Natural killer cell (primary cell): ENCODE measurements around the gene ZNF408. TPM values are rescaled to one million over a fixed set of nuclear protein-coding genes. Genes with fewer than 3 reads are reported as not detected.

Source experiments
- ATAC-seq, 3 donors: fragments of 150-1000 bp in 2 of 3; fragments of 200-7000 bp in 1 of 3; cut with Tn5 transposase; 1 replicate in 1 of 3; 2 replicates in 2 of 3; pipeline ENCODE4 v1.10.0; 2021; ENCODE audit warnings: mild to moderate bottlenecking in 2 of 3, moderate library complexity in 2 of 3
- DNase-seq, 2 donors: peaks; one replicate each; pipeline versions ENCODE4 v3.0.0 to v3.0.0-alpha.2; 2013 to 2021; ENCODE audit warnings: mixed read lengths in 1 of 2
- H3K27ac ChIP-seq: one replicate; pipeline ENCODE4 v1.5.1; 2013; ENCODE audit warnings: mild to moderate bottlenecking, low read length
- H3K27me3 ChIP-seq: one replicate; pipeline ENCODE4 v1.6.1; 2013; ENCODE audit warnings: low read length; ENCODE audit not compliant: control insufficient read depth, insufficient read depth
- H3K36me3 ChIP-seq: one replicate; pipeline ENCODE4 v1.6.1; 2013; ENCODE audit warnings: low read length; ENCODE audit not compliant: control insufficient read depth, insufficient read depth
- H3K4me1 ChIP-seq: one replicate; pipeline ENCODE4 v1.6.1; 2013; ENCODE audit warnings: low read length; ENCODE audit not compliant: control insufficient read depth, insufficient read depth
- H3K4me3 ChIP-seq: one replicate; pipeline ENCODE4 v1.5.1; 2013; ENCODE audit warnings: low read length
- H3K9me3 ChIP-seq: one replicate; pipeline ENCODE4 v1.6.1; 2013; ENCODE audit warnings: low read length; ENCODE audit not compliant: control insufficient read depth, insufficient read depth
- H3K27ac Mint-ChIP-seq, 2 donors: one replicate each; pipeline ENCODE4 v1.8.0; 2022; ENCODE audit warnings: mild to moderate bottlenecking in 2 of 2, mixed read lengths in 2 of 2, moderate library complexity in 1 of 2
- H3K27me3 Mint-ChIP-seq, 2 donors: one replicate each; pipeline ENCODE4 v1.8.0; 2022; ENCODE audit warnings: low read depth in 2 of 2, mixed read lengths in 2 of 2
- H3K36me3 Mint-ChIP-seq: one replicate; pipeline ENCODE4 v1.8.0; 2022; ENCODE audit warnings: mixed read lengths
- H3K4me1 Mint-ChIP-seq, 2 donors: one replicate each; pipeline ENCODE4 v1.8.0; 2022; ENCODE audit warnings: mixed read lengths in 2 of 2
- H3K4me3 Mint-ChIP-seq: one replicate; pipeline ENCODE4 v1.8.0; 2022; ENCODE audit warnings: mild to moderate bottlenecking, moderate library complexity, mixed read lengths
- H3K9me3 Mint-ChIP-seq, 2 donors: one replicate each; pipeline ENCODE4 v1.8.0; 2022; ENCODE audit warnings: mixed read lengths in 2 of 2
- WGBS: methylation state at CpG from one replicate; pipeline ENCODE4 v1.1.7; 2013; ENCODE audit warnings: missing lambda C conversion rate; ENCODE audit not compliant: insufficient coverage; 5-methylcytosine and 5-hydroxymethylcytosine counted together
- intact Hi-C: fragments of 100-400 bp; cut with micrococcal nuclease; formaldehyde crosslinking; loops from one replicate; pipeline ENCODE4 v1.14.2; 2022
- total RNA-seq, 4 donors: library from RNA; stranded (reverse); fragments of 120-200 nt in 1 of 4; gene quantifications; one replicate each; pipeline versions ENCODE4 v1.2.3 to v1.2.4, GENCODE V29; 2013 to 2022
- TF ChIP-seq, protein P1 (sequence below): fragments of 200-600 bp; IDR thresholded peaks from one replicate; pipeline ENCODE4 v1.8.0; 2022; ENCODE audit warnings: antibody characterized with exemption

ZNF408 gene
- total RNA-seq, 3 donors from 2014 or later (not counting 1 experiment from before 2014, with no cell fraction given): 9.1 to 19.0 (median 9.6) TPM

GRCh38 chr11:46697723-46698122 lies 3.1 kb upstream of the ZNF408 start:
- Mint-ChIP-seq H3K27ac (peak overlapping the region; percentile 40 to 74), H3K9me3 (no peaks in the 10 kb centered on the region), H3K4me1 (peaks cover 41 to 62% of the 10 kb centered on the region in 2 donors), H3K4me3 (peak overlapping the region; percentile 56), H3K36me3 (no peaks in the 10 kb centered on the region), H3K27me3 (no peaks in the 10 kb centered on the region)
- Histone ChIP-seq H3K27me3 (no peaks in the 10 kb centered on the region), H3K9me3 (no peaks in the 10 kb centered on the region), H3K36me3 (peaks cover 37% of the 10 kb centered on the region), H3K4me3 (no peak overlapping the region), H3K27ac (no peak overlapping the region), H3K4me1 (peaks cover 56% of the 10 kb centered on the region)
- DNase-seq (no peak), ATAC-seq (no peak)
- TF ChIP-seq, protein P1, sequence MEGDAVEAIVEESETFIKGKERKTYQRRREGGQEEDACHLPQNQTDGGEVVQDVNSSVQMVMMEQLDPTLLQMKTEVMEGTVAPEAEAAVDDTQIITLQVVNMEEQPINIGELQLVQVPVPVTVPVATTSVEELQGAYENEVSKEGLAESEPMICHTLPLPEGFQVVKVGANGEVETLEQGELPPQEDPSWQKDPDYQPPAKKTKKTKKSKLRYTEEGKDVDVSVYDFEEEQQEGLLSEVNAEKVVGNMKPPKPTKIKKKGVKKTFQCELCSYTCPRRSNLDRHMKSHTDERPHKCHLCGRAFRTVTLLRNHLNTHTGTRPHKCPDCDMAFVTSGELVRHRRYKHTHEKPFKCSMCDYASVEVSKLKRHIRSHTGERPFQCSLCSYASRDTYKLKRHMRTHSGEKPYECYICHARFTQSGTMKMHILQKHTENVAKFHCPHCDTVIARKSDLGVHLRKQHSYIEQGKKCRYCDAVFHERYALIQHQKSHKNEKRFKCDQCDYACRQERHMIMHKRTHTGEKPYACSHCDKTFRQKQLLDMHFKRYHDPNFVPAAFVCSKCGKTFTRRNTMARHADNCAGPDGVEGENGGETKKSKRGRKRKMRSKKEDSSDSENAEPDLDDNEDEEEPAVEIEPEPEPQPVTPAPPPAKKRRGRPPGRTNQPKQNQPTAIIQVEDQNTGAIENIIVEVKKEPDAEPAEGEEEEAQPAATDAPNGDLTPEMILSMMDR: no peak
- WGBS: 81% methylated on average over 2 of the region's 2 CpGs
- intact Hi-C loops: no loop called here

DNA sequence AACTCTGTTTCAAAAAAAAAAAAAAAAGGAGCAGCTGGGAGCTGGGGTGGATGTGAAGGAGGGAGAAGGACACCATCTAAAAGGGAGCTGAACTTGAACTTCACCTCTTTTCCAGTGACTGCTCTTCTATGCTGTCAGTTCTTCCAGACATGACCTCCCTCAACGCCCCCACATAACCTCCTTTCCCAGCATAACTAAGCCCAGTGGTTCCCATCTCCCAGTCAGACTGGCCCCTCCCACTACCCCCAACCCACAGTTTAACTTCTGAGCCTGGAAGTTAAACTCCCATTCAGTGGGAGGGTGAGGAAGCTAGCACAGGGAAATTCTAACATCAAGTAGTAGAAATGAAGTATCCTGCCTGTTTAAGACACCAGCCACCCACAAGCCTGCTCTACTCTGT lies 2.2 kb upstream of the ZNF408 start:
- TF ChIP-seq, protein P1: no peak
- 92% methylated on average over 1 of the region's 1 CpG for WGBS
- peak overlapping the region in 1 of 2 donors; percentile 84 for H3K27ac Mint-ChIP-seq
- Histone ChIP-seq H3K4me3 (no peak overlapping the region), H3K4me1 (peaks cover 60% of the 10 kb centered on the region), H3K27ac (no peak overlapping the region), H3K27me3 (no peaks in the 10 kb centered on the region), H3K9me3 (no peaks in the 10 kb centered on the region), H3K36me3 (peaks cover 41% of the 10 kb centered on the region)
- H3K4me3 Mint-ChIP-seq: peak overlapping the region; percentile 56
- ATAC-seq (no peak), DNase-seq (no peak)
- intact Hi-C loops: no loop called here
- peaks cover 41 to 70% of the 10 kb centered on the region in 2 donors for H3K4me1 Mint-ChIP-seq
- no peaks in the 10 kb centered on the region for H3K9me3 Mint-ChIP-seq
- H3K27me3 Mint-ChIP-seq: no peaks in the 10 kb centered on the region
- H3K36me3 Mint-ChIP-seq: no peaks in the 10 kb centered on the region

GRCh38 chr11:46701078-46701654 lies 335 bp downstream of the ZNF408 start:
- Histone ChIP-seq H3K4me3 (peak overlapping the region; percentile 85), H3K27ac (peak overlapping the region; percentile 53), H3K27me3 (no peaks in the 10 kb centered on the region), H3K4me1 (peaks cover 41% of the 10 kb centered on the region), H3K9me3 (no peaks in the 10 kb centered on the region), H3K36me3 (peaks cover 40% of the 10 kb centered on the region)
- peak overlapping the region; percentile 84 to 94 for H3K27ac Mint-ChIP-seq
- H3K27me3 Mint-ChIP-seq: no peaks in the 10 kb centered on the region
- H3K4me3 Mint-ChIP-seq: peak overlapping the region; percentile 97
- TF ChIP-seq, protein P1: no peak
- H3K9me3 Mint-ChIP-seq: no peaks in the 10 kb centered on the region
- intact Hi-C loops: loop anchor here (2.0 kb wide), 2 partner anchors 352 to 548 kb away; partner anchors contain the start of gene ACP2
- no peak for ATAC-seq
- 2% methylated on average over 29 of the region's 29 CpGs for WGBS
- peaks cover 32 to 50% of the 10 kb centered on the region in 2 donors for H3K4me1 Mint-ChIP-seq
- no peaks in the 10 kb centered on the region for H3K36me3 Mint-ChIP-seq
- DNase-seq: no peak
